SK-N-MC (cell line): ENCODE measurements around the gene FAM131C.

ENCODE experiments used
- DNase-seq: peaks from one replicate; pipeline ENCODE4 v3.0.0-alpha.2; 2011; ENCODE audit warnings: low read depth, low spot score
- H3K27ac ChIP-seq: fragments of 200-600 bp; sonication (generic); 2 replicates; pipeline ENCODE4 v1.5.1; 2016; ENCODE audit warnings: mixed run types
- H3K36me3 ChIP-seq: fragments of 200-600 bp; sonication (generic); 2 replicates; pipeline ENCODE4 v1.6.1; 2017; ENCODE audit warnings: antibody characterized with exemption, low read length, mixed read lengths; ENCODE audit not compliant: insufficient read depth
- H3K4me3 ChIP-seq: fragments of 200-600 bp; sonication (generic); 2 replicates; pipeline ENCODE4 v1.5.1; 2016
- H3K9ac ChIP-seq: fragments of 200-600 bp; sonication (generic); 2 replicates; pipeline ENCODE4 v1.8.0; 2017; ENCODE audit warnings: mixed run types, mixed read lengths; ENCODE audit not compliant: insufficient read length
- H3K9me3 ChIP-seq: fragments of 200-600 bp; sonication (generic); 2 replicates; pipeline ENCODE4 v1.6.1; 2017; ENCODE audit warnings: low read depth, mild to moderate bottlenecking, antibody characterized with exemption, low read length, moderate library complexity, mixed read lengths
- EZH2 ChIP-seq: fragments of 200-600 bp; sonication (generic); IDR thresholded peaks from one replicate; pipeline ENCODE4 v1.6.1; 2017; ENCODE audit warnings: antibody characterized with exemption
- FOXP2 ChIP-seq: optimal IDR thresholded peaks from 2 replicates; pipeline ENCODE3; 2011; ENCODE audit warnings: mild to moderate bottlenecking, moderate library complexity; ENCODE audit not compliant: insufficient read depth; ENCODE audit errors: extremely low read length, control extremely low read depth
- POLR2AphosphoS5 ChIP-seq: IDR thresholded peaks from 2 replicates; pipeline ENCODE4 v1.6.1; 2012; ENCODE audit warnings: mild to moderate bottlenecking, low read depth, low read length, borderline replicate concordance

FAM131C gene

GRCh38 chr1:16073490-16074119, at the start of gene FAM131C:
FAM131C (minus strand) TSS chr1:16073651; CDS start chr1:16073442, 209 bp downstream.
- no peak within 1 kb of the TSS for H3K9ac ChIP-seq
- H3K36me3 ChIP-seq: no peaks in the 10 kb centered on the region
- no peak within 1 kb of the TSS for H3K27ac ChIP-seq
- no peaks in the 10 kb centered on the region for H3K9me3 ChIP-seq
- no peak for DNase-seq
- H3K4me3 ChIP-seq: peak within 1 kb of the TSS; percentile 77
- TF ChIP-seq POLR2AphosphoS5 (no peak), EZH2 (no peak)

DNA sequence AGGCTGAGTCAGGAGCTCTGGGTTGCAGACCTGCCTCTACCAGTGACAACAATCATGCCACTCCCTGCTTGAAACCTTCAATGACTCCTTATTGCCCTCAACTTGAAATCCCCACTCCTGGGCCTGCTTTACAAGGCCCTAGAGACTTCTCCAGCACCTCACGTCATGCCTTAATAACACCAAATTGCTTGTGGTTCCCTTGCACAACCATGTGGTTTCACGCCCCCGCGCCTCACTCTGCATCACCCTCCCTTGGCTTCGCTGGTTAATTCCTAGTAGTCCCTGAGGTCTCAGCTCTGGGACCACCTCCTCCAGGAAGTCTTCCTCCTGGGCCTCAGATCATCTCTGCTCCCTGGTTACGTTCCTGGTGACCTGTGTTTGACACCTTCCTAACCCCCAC, 49.5 kb upstream of the FAM131C start:
- Histone ChIP-seq H3K36me3 (no peaks in the 10 kb centered on the region; the same call in 1 of the 2 replicates), H3K9ac (no peak overlapping the region), H3K9me3 (no peaks in the 10 kb centered on the region), H3K27ac (no peak overlapping the region), H3K4me3 (no peak overlapping the region)
- peak; percentile 44; the same call in 1 of the 2 replicates for TF ChIP-seq POLR2AphosphoS5
- peak; percentile 57 for TF ChIP-seq FOXP2
- no peak for TF ChIP-seq EZH2
- peak; percentile 56 for DNase-seq

- TF ChIP-seq FOXP2: no peak
- TF ChIP-seq POLR2AphosphoS5: no peak
- no peak for TF ChIP-seq EZH2
- no peak for DNase-seq
- Histone ChIP-seq H3K9me3 (no peaks in the 10 kb centered on the region), H3K9ac (no peak overlapping the region), H3K36me3 (no peaks in the 10 kb centered on the region; the same call in 1 of the 2 replicates), H3K4me3 (no peak overlapping the region), H3K27ac (no peak overlapping the region)
These were observed 49.0 kb upstream of the FAM131C start for GRCh38 chr1:16122350-16122881.

DNA sequence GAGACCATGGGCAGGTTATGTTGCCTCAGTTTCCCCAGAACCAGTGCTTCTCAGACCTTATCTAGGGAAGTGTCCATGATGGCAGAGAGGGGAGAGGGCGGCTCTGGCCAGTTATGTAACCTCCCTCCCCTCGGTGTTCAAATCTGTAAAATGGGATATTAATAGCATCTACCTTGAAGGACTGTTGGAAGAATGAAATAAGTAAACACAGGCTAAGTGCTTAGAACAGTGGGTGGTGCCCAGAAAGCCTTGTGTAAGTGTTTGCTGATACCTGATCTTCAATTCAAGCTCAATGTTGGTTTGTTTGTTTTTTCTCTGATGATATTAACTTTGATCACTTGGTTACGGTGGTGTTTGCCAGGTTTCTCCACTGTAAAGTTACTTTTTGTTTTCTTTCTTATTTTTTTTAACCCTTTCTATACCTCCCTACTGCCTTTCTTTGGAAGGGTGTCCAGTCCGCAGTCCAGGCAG, 47.5 kb upstream of the FAM131C start:
- H3K4me3 ChIP-seq: no peak overlapping the region
- TF ChIP-seq EZH2 (no peak), POLR2AphosphoS5 (no peak)
- H3K9me3 ChIP-seq: no peaks in the 10 kb centered on the region
- H3K36me3 ChIP-seq: no peaks in the 10 kb centered on the region; the same call in 1 of the 2 replicates
- no peak overlapping the region for H3K9ac ChIP-seq
- DNase-seq: no peak
- H3K27ac ChIP-seq: no peak overlapping the region

DNA sequence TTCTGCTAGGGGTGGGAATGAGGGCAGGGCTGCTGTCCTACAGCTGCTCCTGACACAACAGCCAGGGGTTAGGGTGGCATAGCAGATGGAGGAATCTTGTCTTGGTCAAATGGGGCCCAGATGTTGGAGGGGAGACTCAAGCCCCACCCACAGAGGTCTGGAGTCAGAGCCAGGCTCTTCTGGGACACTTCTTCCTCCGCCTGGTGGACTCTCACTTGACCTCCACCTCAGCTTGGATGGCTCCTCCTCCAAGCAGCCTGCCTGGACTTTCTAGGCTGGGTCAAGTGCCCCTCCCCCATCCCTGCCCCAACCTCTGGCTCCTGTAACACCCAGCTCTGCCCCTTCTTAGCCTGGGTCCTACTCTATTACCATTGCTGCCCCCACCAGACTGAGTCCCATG, 47.0 kb upstream of the FAM131C start:
- Histone ChIP-seq H3K36me3 (no peaks in the 10 kb centered on the region; the same call in 1 of the 2 replicates), H3K9ac (no peak overlapping the region), H3K27ac (no peak overlapping the region), H3K4me3 (no peak overlapping the region), H3K9me3 (no peaks in the 10 kb centered on the region)
- no peak for DNase-seq
- TF ChIP-seq POLR2AphosphoS5: no peak
- TF ChIP-seq EZH2: no peak
- no peak for TF ChIP-seq FOXP2

- TF ChIP-seq FOXP2: no peak
- TF ChIP-seq POLR2AphosphoS5: no peak
- no peak for TF ChIP-seq EZH2
- Histone ChIP-seq H3K9me3 (no peaks in the 10 kb centered on the region), H3K36me3 (no peaks in the 10 kb centered on the region; the same call in 1 of the 2 replicates), H3K27ac (no peak overlapping the region), H3K9ac (no peak overlapping the region), H3K4me3 (no peak overlapping the region)
- no peak for DNase-seq
These were observed 46.5 kb upstream of the FAM131C start for GRCh38 chr1:16119926-16120325.

GRCh38 chr1:16119504-16119903, 46.1 kb upstream of the FAM131C start:
- Histone ChIP-seq H3K4me3 (no peak overlapping the region), H3K27ac (no peak overlapping the region)

GRCh38 chr1:16118706-16119105, 45.3 kb upstream of the FAM131C start:
- DNase-seq: no peak
- Histone ChIP-seq H3K9me3 (no peaks in the 10 kb centered on the region), H3K4me3 (no peak overlapping the region), H3K36me3 (no peaks in the 10 kb centered on the region), H3K27ac (no peak overlapping the region), H3K9ac (no peak overlapping the region)
- TF ChIP-seq FOXP2 (no peak), EZH2 (no peak), POLR2AphosphoS5 (no peak)

More at GRCh38 chr1:16119504-16119903, 46.1 kb upstream of the FAM131C start:
- H3K36me3 ChIP-seq: no peaks in the 10 kb centered on the region
- DNase-seq: no peak
- H3K9ac ChIP-seq: no peak overlapping the region
- no peaks in the 10 kb centered on the region for H3K9me3 ChIP-seq
- no peak for TF ChIP-seq FOXP2
- no peak for TF ChIP-seq EZH2
- no peak for TF ChIP-seq POLR2AphosphoS5

- H3K4me3 ChIP-seq: no peak overlapping the region
- TF ChIP-seq FOXP2: no peak
- no peak for TF ChIP-seq POLR2AphosphoS5
- TF ChIP-seq EZH2: no peak
- H3K9me3 ChIP-seq: no peaks in the 10 kb centered on the region
- no peak for DNase-seq
- no peak overlapping the region for H3K27ac ChIP-seq
- H3K36me3 ChIP-seq: no peaks in the 10 kb centered on the region
- no peak overlapping the region for H3K9ac ChIP-seq
These were observed 44.5 kb upstream of the FAM131C start for GRCh38 chr1:16117936-16118335.
